Measurements from ENCODE around the gene STIL. TPM values are rescaled to one million over a fixed set of nuclear protein-coding genes. Genes with fewer than 3 reads are reported as not detected.
A peak's percentile ranks its signal among the peaks of the same experiment; 100 is the strongest.

Gene STIL
- total and polyA plus RNA-seq, 2 of the 13 experiments (the other 11 are each of a cell fraction or from before 2014, with no cell fraction given) = 13.7 to 18.6 TPM

- TF ChIP-seq ZNF567 (CRISPR knock-in tag; IDR thresholded peaks at IDR 0.05; ENCODE audit: borderline replicate concordance) = no peak
- TF ChIP-seq ZNF382 (CRISPR knock-in tag; IDR thresholded peaks at IDR 0.05; ENCODE audit: borderline replicate concordance) = no peak
- no peak for TF ChIP-seq ZHX2 (IDR thresholded peaks at IDR 0.05; ENCODE audit: low read depth)
- TF ChIP-seq ZHX2 (CRISPR knock-in tag; IDR thresholded peaks at IDR 0.05; ENCODE audit: borderline replicate concordance) = peak; percentile 73
- TF ChIP-seq PRDM4 (CRISPR knock-in tag; IDR thresholded peaks at IDR 0.05; ENCODE audit: borderline replicate concordance) = no peak
- TF ChIP-seq ZKSCAN5 (CRISPR knock-in tag; IDR thresholded peaks at IDR 0.05) = no peak
- TF ChIP-seq SNAPC2 (CRISPR knock-in tag; IDR thresholded peaks at IDR 0.05) = peak; percentile 64; the same call in 1 of the 2 replicates
- TF ChIP-seq ZNF234 (CRISPR knock-in tag; conservative IDR thresholded peaks at IDR 0.05) = no peak
- no peak for TF ChIP-seq ZNF839 (CRISPR knock-in tag; IDR thresholded peaks at IDR 0.05; ENCODE audit: borderline replicate concordance)
- TF ChIP-seq ZNF260 (CRISPR knock-in tag; IDR thresholded peaks at IDR 0.05; ENCODE audit: borderline replicate concordance, low read depth) = no peak
- TF ChIP-seq MXD4 (CRISPR knock-in tag; IDR thresholded peaks at IDR 0.05) = 0 out of 2 replicates have a peak, but pooled peaks have one; percentile 17
- TF ChIP-seq FOXK1 (CRISPR knock-in tag; IDR thresholded peaks at IDR 0.05; ENCODE audit: borderline replicate concordance, low read depth) = no peak; the same call in 1 of the 2 replicates
- TF ChIP-seq RERE (CRISPR knock-in tag; IDR thresholded peaks at IDR 0.05; ENCODE audit: low read depth) = no peak
Observed at GRCh38 chr1:47333922-47334764, 20.2 kb upstream of the STIL start (continued).

Data from HepG2 (cell line).